Mesothelial cell of epicardium (in vitro differentiated cells): ENCODE measurements around the gene DEGS2. TPM values are rescaled to one million over a fixed set of nuclear protein-coding genes. Genes with fewer than 3 reads are reported as not detected.

Experiments used
- DNase-seq, 2 experiments: peaks; one replicate each; pipeline ENCODE4 v3.0.0; 2021; ENCODE audit warnings: low spot score in 2 of 2; ENCODE audit not compliant: unreplicated experiment in 2 of 2
- H3K27ac Mint-ChIP-seq: 2 replicates; pipeline ENCODE4 v1.8.0; 2021; ENCODE audit warnings: mixed read lengths
- H3K27me3 Mint-ChIP-seq: 2 replicates; pipeline ENCODE4 v1.8.0; 2021; ENCODE audit warnings: low read depth, mixed read lengths
- H3K36me3 Mint-ChIP-seq: 2 replicates; pipeline ENCODE4 v1.8.0; 2021; ENCODE audit warnings: mixed read lengths
- H3K4me1 Mint-ChIP-seq: 2 replicates; pipeline ENCODE4 v1.8.0; 2021; ENCODE audit warnings: mixed read lengths
- H3K4me3 Mint-ChIP-seq: 2 replicates; pipeline ENCODE4 v1.8.0; 2021; ENCODE audit warnings: mild to moderate bottlenecking, moderate library complexity, mixed read lengths
- H3K9me3 Mint-ChIP-seq: 2 replicates; pipeline ENCODE4 v1.8.0; 2021; ENCODE audit warnings: mixed read lengths
- CTCF ChIP-seq: fragments of 200-600 bp; sonication (generic); IDR thresholded peaks from one replicate; pipeline ENCODE4 v1.5.0; 2021; ENCODE audit warnings: antibody characterized with exemption; ENCODE audit not compliant: unreplicated experiment
- total RNA-seq: library from RNA; stranded (reverse); gene quantifications from 3 replicates; pipeline ENCODE4 v1.2.1, GENCODE V29; 2021

Gene DEGS2
- total RNA-seq, 1 donor from 2014 or later = 2.1 TPM

- no peak overlapping the region for H3K4me3 Mint-ChIP-seq
- no peak overlapping the region for H3K27ac Mint-ChIP-seq
- no peak for TF ChIP-seq CTCF
- DNase-seq = no peak
- peaks cover 19% of the 10 kb centered on the region for H3K36me3 Mint-ChIP-seq
- no peaks in the 10 kb centered on the region for H3K9me3 Mint-ChIP-seq
- H3K27me3 Mint-ChIP-seq = no peaks in the 10 kb centered on the region
- H3K4me1 Mint-ChIP-seq = peaks cover 3% of the 10 kb centered on the region
Observed at GRCh38 chr14:100128688-100129087, 30.8 kb downstream of the DEGS2 start.

GRCh38 chr14:100127853-100128455 lies 31.5 kb downstream of the DEGS2 start:
- peaks cover 3% of the 10 kb centered on the region for H3K4me1 Mint-ChIP-seq
- peaks cover 17% of the 10 kb centered on the region for H3K36me3 Mint-ChIP-seq
- no peak overlapping the region for H3K4me3 Mint-ChIP-seq
- H3K9me3 Mint-ChIP-seq = no peaks in the 10 kb centered on the region
- DNase-seq = no peak
- no peak for TF ChIP-seq CTCF
- no peaks in the 10 kb centered on the region for H3K27me3 Mint-ChIP-seq
- no peak overlapping the region for H3K27ac Mint-ChIP-seq

- DNase-seq = no peak
- Mint-ChIP-seq H3K27me3 (no peaks in the 10 kb centered on the region), H3K36me3 (peaks cover 17% of the 10 kb centered on the region), H3K27ac (no peak overlapping the region), H3K4me3 (no peak overlapping the region), H3K9me3 (no peaks in the 10 kb centered on the region), H3K4me1 (peaks cover 3% of the 10 kb centered on the region)
- no peak for TF ChIP-seq CTCF
Observed at GRCh38 chr14:100126401-100126800, 33.0 kb downstream of the DEGS2 start.

GRCh38 chr14:100124551-100125088 lies 34.8 kb downstream of the DEGS2 start:
- Mint-ChIP-seq H3K4me1 (no peaks in the 10 kb centered on the region), H3K36me3 (peaks cover 14% of the 10 kb centered on the region), H3K27ac (no peak overlapping the region), H3K4me3 (no peak overlapping the region), H3K27me3 (no peaks in the 10 kb centered on the region), H3K9me3 (no peaks in the 10 kb centered on the region)
- TF ChIP-seq CTCF = no peak
- no peak for DNase-seq

- H3K4me1 Mint-ChIP-seq = no peaks in the 10 kb centered on the region
- no peak overlapping the region for H3K4me3 Mint-ChIP-seq
- peaks cover 13% of the 10 kb centered on the region for H3K36me3 Mint-ChIP-seq
- H3K9me3 Mint-ChIP-seq = no peaks in the 10 kb centered on the region
- no peak for DNase-seq
- no peak overlapping the region for H3K27ac Mint-ChIP-seq
- H3K27me3 Mint-ChIP-seq = no peaks in the 10 kb centered on the region
- no peak for TF ChIP-seq CTCF
Observed at GRCh38 chr14:100123618-100124017, 35.8 kb downstream of the DEGS2 start.
